K562 (cell line): Measurements from ENCODE around the gene SNTG2. TPM values are rescaled to one million over a fixed set of nuclear protein-coding genes. Genes with fewer than 3 reads are reported as not detected.

ENCODE experiments used
- ATAC-seq: fragments of 200-7000 bp; cut with Tn5 transposase; 3 replicates; pipeline ENCODE4 v1.9.1; 2020; ENCODE audit warnings: moderate library complexity
- BruUV-seq: library from RNA; stranded (reverse); fragments of 400-500 nt; replicated peaks from 2 replicates; lab custom pipeline; 2021; lab: Mats Ljungman, UMichigan
- CTCF ChIA-PET: fragments of 300-600 bp; formaldehyde crosslinking; extraction: SDS; loops from one replicate; lab custom pipeline; 2021; ENCODE audit warnings: low intra/inter-chr PET ratio; lab: Yijun Ruan, JAX
- POLR2A ChIA-PET: fragments of 300-600, 350-650 bp; sonication (Branson Sonifier 250); formaldehyde crosslinking; extraction: SDS; loops from one replicate; lab custom pipeline; 2021; ENCODE audit warnings: antibody characterized with exemption, inconsistent platforms; lab: Yijun Ruan, JAX
- DNase-seq, 4 experiments: peaks; one replicate each; pipeline versions ENCODE4 v3.0.0 to v3.0.0-alpha.2; 2011 to 2018; ENCODE audit warnings: low spot score in 3 of 4, mixed read lengths in 3 of 4; ENCODE audit errors: extremely low read depth in 1 of 4
- FAIRE-seq: peaks from 2 replicates; lab custom pipeline; 2011; peaks lifted over from hg19 to GRCh38; lab: Jason Lieb, UNC
- H2AFZ ChIP-seq: 2 replicates; pipeline ENCODE4 v1.6.0; 2011; ENCODE audit warnings: low read depth, low read length, control low read depth, inconsistent platforms
- H3K27ac ChIP-seq: fragments of 200-600 bp; 3 replicates; pipeline ENCODE4 v1.8.0; 2011; ENCODE audit warnings: low read depth, mild to moderate bottlenecking, control low read depth, inconsistent platforms, low read length, moderate library complexity, mixed read lengths; ENCODE audit errors: extremely low read depth
- H3K27me3 ChIP-seq, 2 experiments: fragments of 300-600 bp in 1 of 2; 2 replicates in 1 of 2; 3 replicates in 1 of 2; pipeline versions ENCODE4 v1.6.0 to v1.8.0; 2011; ENCODE audit warnings: inconsistent platforms in 2 of 2, low read length in 2 of 2, mild to moderate bottlenecking in 1 of 2, mixed read lengths in 1 of 2, moderate library complexity in 1 of 2; ENCODE audit not compliant: control insufficient read depth in 2 of 2, insufficient read depth in 2 of 2
- H3K36me3 ChIP-seq: fragments of 300-600 bp; 3 replicates; pipeline ENCODE4 v1.8.0; 2011; ENCODE audit warnings: mild to moderate bottlenecking, low read length, inconsistent platforms; ENCODE audit not compliant: control insufficient read depth, insufficient read depth
- H3K4me1 ChIP-seq, 2 experiments: fragments of 200-600 bp in 1 of 2; replicated peaks in 1 of 2; 2 replicates in 1 of 2; 3 replicates in 1 of 2; pipeline versions ENCODE4 v1.5.1 to v1.8.0; 2011; ENCODE audit warnings: inconsistent platforms in 2 of 2, low read length in 2 of 2, mild to moderate bottlenecking in 1 of 2, mixed read lengths in 1 of 2, moderate library complexity in 1 of 2; ENCODE audit not compliant: control insufficient read depth in 2 of 2, insufficient read depth in 2 of 2
- H3K4me2 ChIP-seq: 2 replicates; pipeline ENCODE4 v1.6.1; 2011; ENCODE audit warnings: low read length, control low read depth, inconsistent platforms, mixed read lengths; ENCODE audit not compliant: insufficient read depth
- H3K4me3 ChIP-seq: fragments of 200-600 bp; sonication (generic), shearing (Covaris generic); 2 replicates; pipeline ENCODE4 v1.5.1; 2016; ENCODE audit warnings: control low read depth, inconsistent platforms
- H3K79me2 ChIP-seq: fragments of 200-600 bp; 3 replicates; pipeline ENCODE4 v1.8.0; 2011; ENCODE audit warnings: low read length, inconsistent platforms; ENCODE audit not compliant: control insufficient read depth, insufficient read depth
- H3K9ac ChIP-seq, 2 experiments: 2 replicates each; pipeline versions ENCODE4 v1.6.0 to v1.6.1; 2011; ENCODE audit warnings: low read depth in 2 of 2, low read length in 2 of 2, control low read depth in 1 of 2, inconsistent platforms in 1 of 2, mild to moderate bottlenecking in 1 of 2, mixed read lengths in 1 of 2; ENCODE audit not compliant: insufficient read depth in 1 of 2
- H3K9me1 ChIP-seq: one replicate; pipeline ENCODE4 v1.6.0; 2011; ENCODE audit warnings: inconsistent platforms, mild to moderate bottlenecking, low read length, moderate library complexity; ENCODE audit not compliant: control insufficient read depth, insufficient read depth
- H3K9me3 ChIP-seq: replicated peaks from 2 replicates; pipeline ENCODE4 v1.5.1; 2011; ENCODE audit warnings: low read depth, low read length, inconsistent platforms; ENCODE audit not compliant: control insufficient read depth, insufficient read depth
- H4K20me1 ChIP-seq: replicated peaks from 2 replicates; pipeline ENCODE4 v1.6.1; 2011; ENCODE audit warnings: low read length, inconsistent platforms, mixed read lengths; ENCODE audit not compliant: control insufficient read depth, insufficient read depth
- POLR2AphosphoS2 ChIP-seq: IDR thresholded peaks from 2 replicates; pipeline ENCODE4 v1.6.1; 2012; ENCODE audit warnings: low read length, improper control_type of control experiment
- RHOXF2B ChIP-seq: fragments of 250-450 bp; sonication (Bioruptor Pico); conservative IDR thresholded peaks from 2 replicates; pipeline ENCODE4 v1.5.1; 2021
- SPI1 ChIP-seq: IDR thresholded peaks from 2 replicates; pipeline ENCODE4 v1.6.1; 2011; ENCODE audit warnings: low read depth, low read length, control low read depth, borderline replicate concordance
- TAF7 ChIP-seq: fragments of 450-650 bp; IDR thresholded peaks from 2 replicates; pipeline ENCODE4 v1.6.1; 2016; ENCODE audit warnings: missing genetic modification characterization, missing compliant biosample characterization
- ZNF780A ChIP-seq: fragments of 250-450 bp; sonication (Bioruptor Pico); IDR thresholded peaks from 2 replicates; pipeline ENCODE4 v1.5.0; 2021; ENCODE audit warnings: mild to moderate bottlenecking
- ZNF785 ChIP-seq: fragments of 250-450 bp; sonication (Bioruptor Pico); IDR thresholded peaks from 2 replicates; pipeline ENCODE4 v1.4.0; 2020; ENCODE audit warnings: mild to moderate bottlenecking
- WGBS: fragments of 100-300 bp; shearing (Covaris generic); methylation state at CpG from one replicate; pipeline ENCODE4 v1.1.6; 2016; ENCODE audit warnings: low coverage, mixed read lengths; ENCODE audit not compliant: insufficient coverage; ENCODE audit errors: missing lambda C conversion rate; 5-methylcytosine and 5-hydroxymethylcytosine counted together
- in situ Hi-C: fragments of 300-500 bp; cut with MboI; formaldehyde crosslinking; loops from 4 replicates; pipeline ENCODE4 v1.15.0; 2018; ENCODE audit warnings: inconsistent platforms, mixed read lengths
- intact Hi-C: fragments of 100-400 bp; cut with micrococcal nuclease; formaldehyde crosslinking; loops from 2 replicates; pipeline ENCODE4 v1.14.2; 2022
- polyA plus RNA-seq, 8 experiments: library from polyadenylated mRNA; depleted of rRNA in 4 of 8; stranded (reverse) in 5 of 8; unstranded in 3 of 8; fragments of >200 nt; fragmentation: Nextera tagmentation in 2 of 8; fragmentation: Illumina TruSeq in 1 of 8; extraction: Ambion mirVana in 2 of 8; extraction: Trizol in 1 of 8; gene quantifications; 2 replicates each; pipeline versions ENCODE4 v1.2.1 to v1.2.3, GENCODE V29; 2011 to 2014; ENCODE audit warnings: inconsistent platforms in 1 of 8, missing spikeins in 1 of 8
- total RNA-seq, 7 experiments: library from RNA; depleted of rRNA in 6 of 7; stranded (reverse); fragments of >200 nt in 6 of 7; fragmentation: Illumina TruSeq in 2 of 7; extraction: Trizol in 2 of 7; gene quantifications; 2 replicates each; pipeline versions ENCODE4 v1.2.1 to v1.2.3, GENCODE V29; 2011 to 2021; ENCODE audit warnings: low replicate concordance in 1 of 7

The SNTG2 gene
- total and polyA plus RNA-seq, 9 of the 15 experiments (the other 6 are each of a cell fraction or from before 2014, with no cell fraction given): not detected

DNA sequence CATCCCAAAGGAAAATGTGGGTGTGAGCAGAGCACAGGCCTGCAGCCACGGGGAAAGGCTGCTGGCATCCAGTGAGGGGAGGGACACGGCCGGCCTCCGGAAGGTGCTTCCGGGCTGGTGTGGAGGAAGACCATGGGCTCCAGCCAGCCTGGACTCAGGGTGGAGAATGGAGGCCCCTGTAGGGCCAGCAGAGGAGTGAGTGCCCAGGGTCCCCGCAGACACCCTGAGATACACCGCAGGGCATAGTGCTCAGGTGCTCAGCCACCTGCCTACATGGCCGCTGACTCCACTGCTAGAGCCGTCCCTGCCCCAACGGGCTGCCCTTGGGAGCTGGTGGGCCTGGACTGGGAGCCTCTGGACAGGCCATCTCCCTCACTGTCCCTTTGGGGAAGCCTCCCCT is 28.5 kb upstream of the SNTG2 start:
- Histone ChIP-seq H3K9ac (no peak overlapping the region), H3K4me2 (no peak overlapping the region), H3K79me2 (no peaks in the 10 kb centered on the region), H3K4me1 (peaks cover 0 to 4% of the 10 kb centered on the region in 2 experiments; a peak in 1 of 5 replicates), H4K20me1 (no peaks in the 10 kb centered on the region; the same call in 1 of the 2 replicates), H3K4me3 (no peak overlapping the region), H3K27me3 (peaks cover 6 to 30% of the 10 kb centered on the region in 2 experiments; a peak in 4 of 5 replicates), H3K27ac (no peak overlapping the region), H3K9me3 (no peaks in the 10 kb centered on the region), H3K36me3 (no peaks in the 10 kb centered on the region), H3K9me1 (no peaks in the 10 kb centered on the region), H2AFZ (no peak overlapping the region)
- in situ Hi-C loops: no loop called here
- intact Hi-C loops: no loop called here
- ATAC-seq (no peak), FAIRE-seq (no peak), DNase-seq (no peak)
- ChIA-PET CTCF (no interaction called here), POLR2A (no interaction called here)
- WGBS: 2% methylated on average over 10 of the region's 10 CpGs
- no peak for TF ChIP-seq ZNF780A
- no peak for TF ChIP-seq RHOXF2B
- TF ChIP-seq TAF7 (tag): no peak
- no peak for TF ChIP-seq SPI1
- no peak for TF ChIP-seq POLR2AphosphoS2
- no peak for TF ChIP-seq ZNF785 (CRISPR knock-in tag)
- BruUV-seq: no TSS peak
